Measurements from ENCODE around the gene CCNYL1.
"Not testable (repeated sequence)": the region's sequence is repeated elsewhere in the genome, so short reads cannot be mapped to it uniquely, and the experiment has no call there.

CCNYL1 gene

DNA sequence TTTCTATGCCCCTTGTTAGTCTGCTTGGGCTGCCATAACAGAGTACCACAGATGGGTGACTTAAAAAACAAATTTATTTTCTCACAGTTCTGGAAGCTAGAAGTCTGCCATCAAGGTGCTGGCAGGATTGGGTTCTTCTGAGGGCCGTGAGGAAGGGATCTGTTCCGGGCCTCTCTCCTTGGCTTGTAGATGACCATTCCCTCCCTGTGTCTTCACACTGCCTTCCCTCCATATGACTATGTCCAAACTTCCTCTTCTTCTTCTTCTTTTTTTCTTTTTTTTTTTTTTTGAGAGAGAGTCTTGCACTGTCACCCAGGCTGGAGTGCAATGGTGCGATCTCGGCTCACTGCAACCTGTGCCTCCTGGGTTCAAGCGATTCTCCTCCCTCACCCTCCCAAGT is 13.1 kb upstream of the CCNYL1 start:
- FAIRE-seq = no peak

DNA sequence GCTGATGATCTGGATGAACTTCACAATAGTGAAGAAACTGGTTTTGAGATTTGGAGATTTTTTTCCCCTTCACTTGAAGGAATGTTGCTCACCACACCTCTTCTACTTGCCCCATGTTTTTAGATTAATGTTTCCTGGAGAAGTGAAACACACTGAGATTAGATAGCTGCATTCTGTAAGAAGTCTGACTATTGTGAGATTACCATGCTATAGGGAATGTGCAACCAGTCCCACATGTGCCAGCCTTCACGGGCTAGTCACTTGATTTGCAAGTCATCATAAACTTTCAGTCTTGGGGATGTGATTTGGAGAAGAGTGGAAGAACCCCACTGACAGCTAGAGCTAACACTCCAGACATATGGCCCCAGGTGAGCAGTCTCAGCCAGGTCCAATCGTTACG is 7.4 kb upstream of the CCNYL1 start:
- no peak for FAIRE-seq

DNA sequence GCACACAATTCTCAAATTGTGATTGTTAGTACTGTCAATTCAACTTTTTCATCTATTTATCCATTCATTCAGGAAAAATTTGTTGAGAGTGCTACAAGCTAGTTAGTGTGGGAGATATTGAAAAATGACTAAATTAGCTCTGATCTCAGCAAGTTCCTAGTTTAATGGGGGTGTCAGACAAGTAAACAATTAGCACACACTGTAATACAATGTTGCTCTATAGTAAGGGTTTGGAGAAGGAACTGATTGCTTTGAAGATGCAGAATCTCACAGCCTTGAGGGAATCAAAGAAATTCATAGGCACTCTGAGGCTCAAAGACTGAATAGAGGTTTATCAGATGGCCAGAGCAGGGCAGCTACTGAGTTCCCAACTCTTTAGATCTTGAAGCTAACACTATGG is 6.8 kb upstream of the CCNYL1 start:
- FAIRE-seq = no peak

- no peak for FAIRE-seq
Measured at GRCh38 chr2:207706936-207707860, 4.2 kb upstream of the CCNYL1 start.

- FAIRE-seq = no peak
Measured at GRCh38 chr2:207711750-207712530, 500 bp downstream of the CCNYL1 start.

DNA sequence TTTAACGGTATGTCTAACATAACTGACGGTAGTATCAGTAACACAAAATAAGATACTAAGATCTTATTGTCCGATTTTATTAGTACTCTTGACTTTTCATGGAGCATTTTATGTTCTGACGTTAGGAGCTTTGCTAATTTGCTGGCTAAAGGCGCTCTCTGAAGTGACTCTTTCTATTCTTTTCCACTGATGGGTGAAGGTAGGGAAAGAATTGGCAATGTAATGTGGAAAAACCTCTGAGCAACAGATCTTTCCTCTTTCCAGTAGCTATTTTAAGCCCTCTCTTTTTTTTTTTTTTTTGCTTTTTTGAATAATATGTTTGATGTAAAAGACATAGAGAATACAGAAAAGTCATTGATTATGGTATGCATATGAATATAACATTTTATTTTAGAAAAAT is 4.6 kb downstream of the CCNYL1 start:
- FAIRE-seq = no peak

DNA sequence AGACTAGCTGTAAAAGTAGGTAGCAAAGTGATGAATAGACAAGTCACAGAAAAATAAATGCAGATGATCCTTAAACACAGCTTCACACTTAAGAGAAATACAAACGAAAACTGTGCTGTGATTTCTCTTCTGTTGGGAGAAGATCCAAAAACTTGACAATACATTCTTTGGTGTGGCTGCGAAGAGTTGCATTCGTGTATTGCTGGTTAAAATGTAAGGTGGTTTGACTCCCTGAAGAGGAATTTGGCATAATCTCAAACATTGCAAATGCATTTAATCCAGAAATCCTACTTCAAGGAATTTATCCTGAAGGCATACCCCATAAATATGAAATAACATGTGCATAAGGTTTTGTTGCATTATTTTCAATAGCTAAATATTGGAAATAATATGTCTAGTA is 7.1 kb downstream of the CCNYL1 start:
- no peak for FAIRE-seq

DNA sequence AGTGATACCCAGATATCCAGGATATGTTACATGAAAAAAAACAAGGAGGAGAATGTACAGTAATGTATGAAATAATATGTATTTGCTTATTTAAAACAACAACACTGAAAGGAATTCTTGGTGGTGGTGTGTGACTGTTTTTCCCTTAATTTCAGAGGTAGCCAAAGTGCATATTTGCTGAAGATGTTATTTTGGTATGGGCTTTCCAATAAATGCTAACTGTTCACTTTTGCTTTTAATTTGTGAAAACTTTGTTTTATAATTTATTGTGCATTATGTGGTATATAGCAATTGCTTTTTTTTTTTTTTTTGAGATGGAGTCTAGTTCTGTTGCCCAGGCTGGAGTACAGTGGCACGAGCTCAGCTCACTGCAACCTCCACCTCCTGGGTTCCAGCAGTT is 7.6 kb downstream of the CCNYL1 start:
- no peak for FAIRE-seq

DNA sequence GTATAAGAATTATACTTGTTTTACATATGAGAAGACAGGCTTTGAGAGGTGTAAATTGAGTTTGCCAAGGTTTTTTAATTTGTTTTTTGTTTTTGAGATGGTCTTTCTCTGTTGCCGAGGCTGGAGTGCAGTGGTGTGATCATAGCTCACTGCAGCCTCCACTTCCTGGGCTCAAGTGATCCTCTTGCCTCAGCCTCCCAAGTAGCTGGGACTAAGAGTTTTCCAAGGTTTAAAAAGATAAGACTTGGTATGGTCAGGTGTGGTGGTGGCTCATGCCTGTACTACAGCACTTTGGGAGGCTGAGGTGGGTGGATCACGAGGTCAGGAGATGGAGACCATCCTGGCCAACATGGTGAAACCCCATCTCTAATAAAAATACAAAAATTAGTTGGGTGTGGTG is 8.2 kb downstream of the CCNYL1 start:
- FAIRE-seq = not testable (repeated sequence)

DNA sequence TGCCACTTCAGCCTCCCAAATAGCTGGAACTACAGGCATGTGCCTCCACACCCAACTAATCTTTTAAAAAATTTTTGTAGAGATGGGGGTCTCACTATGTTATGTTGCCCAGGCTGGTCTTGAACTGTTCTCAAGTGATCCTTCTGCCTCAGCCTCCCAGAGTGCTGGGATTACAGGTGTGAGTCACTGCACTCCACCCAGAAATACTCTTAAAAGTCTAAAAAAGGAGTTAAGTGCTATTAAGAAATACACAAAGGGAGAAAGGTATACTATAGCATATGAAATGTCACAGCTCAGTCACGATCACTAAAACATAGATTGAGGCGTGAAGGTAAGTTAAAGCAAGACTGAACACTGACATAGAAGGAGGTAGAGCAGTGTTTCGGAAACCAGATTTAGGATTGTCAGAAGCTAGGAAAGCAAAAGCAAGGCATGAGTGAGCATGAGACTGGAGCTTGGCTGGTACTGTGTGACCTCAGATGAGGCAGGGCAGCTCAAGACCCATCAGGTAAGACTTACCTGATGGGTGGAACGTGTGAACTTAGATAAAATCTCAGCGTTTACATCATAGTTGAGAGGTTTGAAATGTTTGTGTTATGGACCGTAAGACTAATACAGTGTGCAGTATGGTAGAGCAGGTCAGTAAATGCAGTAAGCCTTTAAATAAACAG is 9.2 kb downstream of the CCNYL1 start:
- FAIRE-seq = no peak

DNA sequence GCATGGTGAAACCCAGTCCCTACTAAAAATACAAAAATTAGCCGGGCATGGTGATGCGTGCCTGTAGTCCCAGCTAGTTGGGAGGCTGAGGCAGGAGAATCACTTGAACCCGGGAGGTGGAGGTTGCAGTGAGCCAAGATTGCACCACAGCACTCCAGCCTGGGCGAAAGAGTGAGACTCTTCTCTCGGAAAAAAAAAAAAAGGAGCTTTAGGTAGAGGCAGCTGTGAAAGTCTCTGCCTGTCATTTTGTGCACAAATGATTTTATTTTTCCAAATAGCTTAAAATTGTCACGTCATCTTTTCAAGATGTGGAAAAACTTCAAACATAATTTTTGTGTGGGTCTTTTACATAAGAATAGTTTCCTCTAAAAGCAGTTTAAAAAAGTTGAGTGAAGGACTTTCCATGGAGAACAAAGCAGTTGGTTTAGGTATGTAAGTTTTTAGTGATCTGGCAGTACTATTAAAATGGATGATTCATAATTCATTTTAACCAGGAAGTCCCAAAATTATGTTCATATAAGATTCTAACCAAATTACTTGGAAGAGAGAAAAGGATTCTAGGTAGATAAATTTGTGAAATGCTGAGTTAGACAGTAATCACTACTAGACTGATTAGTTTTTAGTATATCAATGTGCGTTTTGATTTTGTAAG is 11.5 kb downstream of the CCNYL1 start:
- peak; percentile 49 for FAIRE-seq

- not testable (repeated sequence) for FAIRE-seq
Measured at GRCh38 chr2:207723425-207723787, 12.0 kb downstream of the CCNYL1 start.

GRCh38 chr2:207724113-207724512 is 12.7 kb downstream of the CCNYL1 start:
- no peak for FAIRE-seq

DNA sequence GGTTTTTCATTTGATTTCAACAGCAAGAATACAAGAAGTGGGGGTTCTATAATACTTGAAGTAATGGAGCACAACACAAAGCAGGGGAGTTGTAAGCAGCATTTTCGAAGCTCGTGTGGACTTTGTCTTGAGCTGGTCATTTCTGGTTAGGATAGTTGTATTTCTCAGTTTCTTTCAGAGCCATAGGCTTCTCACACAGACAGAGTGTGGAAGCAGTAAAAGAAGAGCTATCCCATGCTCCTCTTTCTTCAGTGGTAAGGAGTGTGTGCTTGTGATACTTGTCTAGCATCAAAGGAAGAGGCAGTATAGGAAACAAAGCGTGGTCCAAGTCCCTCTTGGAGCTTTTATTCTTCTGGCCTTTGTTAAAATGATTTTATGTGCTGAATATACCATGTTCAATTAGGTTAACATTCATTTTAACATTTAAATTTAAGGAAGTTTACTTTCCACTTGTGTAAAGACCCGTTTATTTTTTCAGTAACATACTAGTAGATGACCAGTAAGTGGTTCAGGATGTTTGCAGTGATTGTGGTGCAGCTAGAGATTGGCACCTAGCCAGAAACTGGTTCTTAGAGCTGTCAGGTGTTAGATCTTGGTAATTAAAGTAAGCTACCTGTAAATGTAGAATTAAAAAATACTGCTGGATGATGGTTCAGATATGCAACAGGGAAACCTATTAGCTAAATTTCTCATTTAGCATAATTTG is 14.6 kb downstream of the CCNYL1 start:
- peak; percentile 62 for FAIRE-seq

- FAIRE-seq = no peak
Measured at GRCh38 chr2:207727261-207727660, 15.8 kb downstream of the CCNYL1 start.

DNA sequence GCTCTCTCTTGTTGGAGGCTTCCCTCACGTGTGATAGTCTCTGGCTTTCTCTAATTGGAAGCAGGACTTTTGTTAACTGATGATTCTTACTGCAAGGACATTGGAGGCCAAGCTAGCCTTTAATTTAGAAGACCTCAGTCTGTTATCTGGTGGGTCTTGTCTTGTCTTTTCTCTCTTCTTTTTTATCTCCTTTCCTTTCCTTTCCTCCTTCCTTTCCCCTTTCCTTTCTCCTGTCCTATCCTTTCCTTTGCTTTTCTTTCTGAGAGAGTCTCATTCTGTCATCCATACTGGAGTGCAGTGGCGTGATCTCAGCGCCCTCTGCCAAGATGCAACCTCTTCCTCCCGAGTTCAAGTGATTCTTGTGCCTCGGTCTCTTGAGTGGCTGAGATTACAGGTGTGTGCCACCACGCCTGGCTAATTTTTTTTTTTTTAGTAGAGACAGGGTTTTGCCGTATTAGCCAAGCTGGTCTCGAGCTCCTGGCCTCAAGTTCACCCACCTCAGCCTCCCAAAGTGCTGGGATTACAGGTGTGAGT is 18.1 kb downstream of the CCNYL1 start:
- no peak for FAIRE-seq

DNA sequence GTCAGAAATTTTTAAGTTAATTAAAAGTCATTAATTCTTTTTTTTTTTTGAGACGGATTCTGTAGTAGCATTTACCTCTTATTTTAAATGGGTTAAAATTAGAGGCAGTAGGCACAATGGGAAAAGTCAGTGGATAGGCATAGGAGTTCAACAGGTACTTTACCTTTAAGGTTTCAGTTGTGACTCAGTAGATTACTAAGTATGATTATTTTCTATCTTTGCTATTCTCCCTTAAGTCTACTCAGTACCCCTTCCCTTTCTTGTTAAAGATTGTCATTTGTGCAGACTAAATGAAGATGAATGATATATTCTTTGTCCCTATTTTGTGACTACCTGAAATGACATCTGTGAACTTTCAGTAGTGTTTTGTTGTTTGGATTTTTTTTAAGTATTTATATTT is 19.7 kb downstream of the CCNYL1 start:
- no peak for FAIRE-seq

GRCh38 chr2:207733597-207734240 is 22.3 kb downstream of the CCNYL1 start:
- FAIRE-seq = no peak

- FAIRE-seq = peak; percentile 55
Measured at GRCh38 chr2:207734264-207734635, 22.8 kb downstream of the CCNYL1 start.

GRCh38 chr2:207734636-207735512 is 23.4 kb downstream of the CCNYL1 start:
- FAIRE-seq = peak; percentile 68

DNA sequence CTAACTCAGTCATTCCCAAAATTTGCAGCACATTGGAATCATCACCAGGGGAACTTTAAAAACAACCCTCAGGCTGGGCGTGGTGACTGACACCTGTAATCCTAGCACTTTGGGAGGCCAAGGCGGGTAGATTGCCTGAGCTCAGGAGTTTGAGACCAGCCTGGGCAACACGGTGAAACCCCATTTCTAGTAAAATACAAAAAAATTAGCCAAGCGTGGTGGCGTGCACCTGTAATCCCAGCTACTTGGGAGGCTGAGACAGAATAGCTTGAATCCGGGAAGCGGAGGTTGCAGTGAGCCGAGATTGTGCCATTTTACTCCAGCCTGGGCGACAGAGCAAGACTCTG is 24.0 kb downstream of the CCNYL1 start:
- FAIRE-seq = not testable (repeated sequence)
